Thyroid gland (tissue), 4 donors: ENCODE data around the gene TEX10. TPM values are rescaled to one million over a fixed set of nuclear protein-coding genes. Genes with fewer than 3 reads are reported as not detected.

Experiments
- DNase-seq, 2 donors: peaks; one replicate each; pipeline ENCODE4 v3.0.0-alpha.2; 2019
- H3K27ac ChIP-seq, 3 donors: fragments of 200-600 bp; sonication (generic); 1 replicate in 2 of 3; 2 replicates in 1 of 3; pipeline ENCODE4 v1.5.1; 2016 to 2019; ENCODE audit warnings: mild to moderate bottlenecking in 1 of 3, moderate library complexity in 1 of 3
- H3K27me3 ChIP-seq: fragments of 200-600 bp; sonication (generic); one replicate; pipeline ENCODE4 v1.5.1; 2019
- H3K36me3 ChIP-seq, 2 donors: fragments of 200-600 bp; sonication (generic); one replicate each; pipeline ENCODE4 v1.5.1; 2016 to 2019
- H3K4me1 ChIP-seq, 2 donors: fragments of 200-600 bp; sonication (generic); one replicate each; pipeline ENCODE4 v1.5.1; 2017 to 2019
- H3K4me3 ChIP-seq, 3 donors: fragments of 200-600 bp; sonication (generic); replicated peaks in 1 of 3; 1 replicate in 2 of 3; 2 replicates in 1 of 3; pipeline ENCODE4 v1.5.1; 2016; ENCODE audit warnings: mild to moderate bottlenecking in 1 of 3
- H3K9me3 ChIP-seq: fragments of 200-600 bp; sonication (generic); one replicate; pipeline ENCODE4 v1.5.1; 2017
- POLR2A ChIP-seq, 2 donors: fragments of 450-650 bp; IDR thresholded peaks; one replicate each; pipeline ENCODE4 v1.6.1; 2017; ENCODE audit warnings: antibody characterized with exemption in 2 of 2, mild to moderate bottlenecking in 2 of 2, moderate library complexity in 1 of 2
- WGBS, 2 donors: methylation state at CpG; one replicate each; pipeline ENCODE4 v1.1.5; 2017; 5-methylcytosine and 5-hydroxymethylcytosine counted together
- intact Hi-C: fragments of 100-400 bp; cut with DNase I; formaldehyde crosslinking; loops from one replicate; pipeline ENCODE4 v1.15.1; 2023
- total RNA-seq, 4 donors: library from RNA; depleted of rRNA; stranded (reverse); fragments of >200 nt; gene quantifications; one replicate each; pipeline ENCODE4 v1.2.3, GENCODE V29; 2016
- TF ChIP-seq, protein P1 (sequence below), 6 experiments: fragments of 200-600 bp in 3 of 6; fragments of 450-650 bp in 3 of 6; sonication (generic) in 3 of 6; IDR thresholded peaks; one replicate each; pipeline ENCODE4 v1.5.1; 2016 to 2019; ENCODE audit warnings: antibody characterized with exemption in 6 of 6, mild to moderate bottlenecking in 2 of 6, inconsistent platforms in 1 of 6, moderate library complexity in 1 of 6

The TEX10 gene
- total RNA-seq, 4 donors from 2014 or later, result 18.8 to 25.1 (median 23.4) TPM

DNA sequence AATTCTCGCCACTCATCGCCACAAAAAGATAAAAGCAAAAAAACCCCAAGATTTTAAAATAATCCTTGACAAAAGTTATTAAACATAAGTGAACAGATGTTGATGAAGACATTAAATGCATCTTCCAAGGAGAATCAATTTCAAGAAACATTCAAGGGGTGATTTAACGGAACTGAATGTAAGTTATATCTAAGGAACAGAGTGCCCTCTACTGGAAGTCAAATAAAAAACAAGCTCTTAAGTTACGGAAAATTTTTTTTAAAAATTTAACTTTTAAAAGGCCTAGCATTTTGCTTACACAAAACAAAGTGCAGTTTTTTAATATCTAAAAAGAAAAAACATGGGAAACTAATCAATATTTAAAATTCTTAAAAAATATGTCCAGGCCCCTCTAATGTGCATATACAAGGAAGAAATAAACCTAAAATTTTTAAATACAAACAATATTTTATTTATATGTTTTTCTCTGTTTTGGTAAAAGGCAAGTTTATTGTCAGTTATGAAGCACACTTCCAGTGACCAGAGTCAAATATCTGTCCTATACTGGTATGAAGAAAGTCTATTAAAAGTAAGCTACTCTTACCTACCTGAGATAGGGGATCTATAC is 28.0 kb downstream of the TEX10 start:
- H3K9me3 ChIP-seq, result no peaks in the 10 kb centered on the region
- H3K27me3 ChIP-seq, result no peaks in the 10 kb centered on the region
- H3K4me1 ChIP-seq, result no peaks in the 10 kb centered on the region
- peaks cover 0 to 7% of the 10 kb centered on the region in 2 donors for H3K36me3 ChIP-seq
- 54 to 61% methylated on average over 4 of the region's 4 CpGs for WGBS, 2 donors
- H3K4me3 ChIP-seq, result no peak overlapping the region
- DNase-seq, result no peak
- intact Hi-C loops, result loop anchor here (10.0 kb wide), 1 partner anchor 300 kb away; no protein-coding TSS in a partner anchor
- TF ChIP-seq, protein P1, sequence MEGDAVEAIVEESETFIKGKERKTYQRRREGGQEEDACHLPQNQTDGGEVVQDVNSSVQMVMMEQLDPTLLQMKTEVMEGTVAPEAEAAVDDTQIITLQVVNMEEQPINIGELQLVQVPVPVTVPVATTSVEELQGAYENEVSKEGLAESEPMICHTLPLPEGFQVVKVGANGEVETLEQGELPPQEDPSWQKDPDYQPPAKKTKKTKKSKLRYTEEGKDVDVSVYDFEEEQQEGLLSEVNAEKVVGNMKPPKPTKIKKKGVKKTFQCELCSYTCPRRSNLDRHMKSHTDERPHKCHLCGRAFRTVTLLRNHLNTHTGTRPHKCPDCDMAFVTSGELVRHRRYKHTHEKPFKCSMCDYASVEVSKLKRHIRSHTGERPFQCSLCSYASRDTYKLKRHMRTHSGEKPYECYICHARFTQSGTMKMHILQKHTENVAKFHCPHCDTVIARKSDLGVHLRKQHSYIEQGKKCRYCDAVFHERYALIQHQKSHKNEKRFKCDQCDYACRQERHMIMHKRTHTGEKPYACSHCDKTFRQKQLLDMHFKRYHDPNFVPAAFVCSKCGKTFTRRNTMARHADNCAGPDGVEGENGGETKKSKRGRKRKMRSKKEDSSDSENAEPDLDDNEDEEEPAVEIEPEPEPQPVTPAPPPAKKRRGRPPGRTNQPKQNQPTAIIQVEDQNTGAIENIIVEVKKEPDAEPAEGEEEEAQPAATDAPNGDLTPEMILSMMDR (IDR thresholded peaks at IDR 0.05), result peak in 3 of 6 experiments; percentile 41 to 60 (median 52)
- no peak for TF ChIP-seq POLR2A (IDR thresholded peaks at IDR 0.05)
- no peak overlapping the region for H3K27ac ChIP-seq

DNA sequence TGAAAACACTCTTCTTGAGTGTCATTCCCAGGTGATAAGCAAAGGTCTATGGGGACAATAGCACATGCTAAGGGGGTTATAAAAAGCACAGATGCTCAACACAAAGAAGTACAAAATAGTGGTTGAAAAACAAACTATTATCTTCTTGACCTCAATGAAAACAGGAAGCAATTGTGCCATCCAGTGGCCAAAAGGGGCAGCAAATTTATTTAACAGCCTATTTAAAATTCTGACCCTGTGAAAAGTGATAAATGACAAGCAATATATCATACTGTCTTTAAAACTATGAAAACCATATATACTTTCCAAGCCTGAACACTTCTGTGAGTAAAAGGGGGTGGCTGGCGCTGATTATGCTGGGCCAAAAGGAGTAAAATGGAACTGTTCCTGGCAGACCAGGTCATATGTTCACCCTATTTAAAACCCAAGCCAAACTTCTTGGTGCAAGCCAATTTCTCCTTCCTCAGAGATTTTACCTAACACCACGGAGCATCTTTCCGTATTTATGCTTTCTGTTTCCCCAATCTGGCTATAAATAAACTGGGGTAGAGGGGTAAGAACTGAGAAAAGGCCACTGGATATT is 29.7 kb downstream of the TEX10 start:
- no peak overlapping the region for H3K4me3 ChIP-seq
- H3K36me3 ChIP-seq, result peaks cover 0 to 7% of the 10 kb centered on the region in 2 donors
- no peaks in the 10 kb centered on the region for H3K27me3 ChIP-seq
- peak; percentile 48 to 50 for DNase-seq
- intact Hi-C loops, result loop anchor here (10.0 kb wide), 1 partner anchor 298 kb away; no protein-coding TSS in a partner anchor
- no peak overlapping the region for H3K27ac ChIP-seq
- H3K9me3 ChIP-seq, result no peaks in the 10 kb centered on the region
- whole genome bisulfite sequencing, 2 donors, result 78 to 79% methylated on average over 3 of the region's 3 CpGs
- TF ChIP-seq POLR2A (IDR thresholded peaks at IDR 0.05), result no peak
- TF ChIP-seq, protein P1 (IDR thresholded peaks at IDR 0.05), result peak; percentile 22 to 77 (median 64)
- H3K4me1 ChIP-seq, result no peaks in the 10 kb centered on the region

DNA sequence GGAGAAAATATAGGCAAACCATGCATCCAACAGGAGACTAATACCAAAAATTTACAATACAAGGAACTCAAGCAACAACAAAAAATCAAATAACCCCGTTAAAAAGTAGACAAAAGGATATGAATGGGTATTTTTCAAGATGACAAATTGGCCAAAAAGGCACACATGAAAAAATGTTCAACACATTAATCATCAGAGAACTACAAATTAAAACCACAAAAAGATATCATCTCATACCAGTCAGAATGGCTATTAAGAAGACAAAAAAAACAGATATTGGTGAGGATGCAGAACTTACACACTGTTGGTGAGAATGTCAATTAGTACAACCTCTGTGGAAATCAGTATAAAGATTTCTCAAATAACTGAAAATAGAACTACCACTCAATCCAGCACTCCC is 35.0 kb downstream of the TEX10 start:
- intact Hi-C loops, result no loop called here

DNA sequence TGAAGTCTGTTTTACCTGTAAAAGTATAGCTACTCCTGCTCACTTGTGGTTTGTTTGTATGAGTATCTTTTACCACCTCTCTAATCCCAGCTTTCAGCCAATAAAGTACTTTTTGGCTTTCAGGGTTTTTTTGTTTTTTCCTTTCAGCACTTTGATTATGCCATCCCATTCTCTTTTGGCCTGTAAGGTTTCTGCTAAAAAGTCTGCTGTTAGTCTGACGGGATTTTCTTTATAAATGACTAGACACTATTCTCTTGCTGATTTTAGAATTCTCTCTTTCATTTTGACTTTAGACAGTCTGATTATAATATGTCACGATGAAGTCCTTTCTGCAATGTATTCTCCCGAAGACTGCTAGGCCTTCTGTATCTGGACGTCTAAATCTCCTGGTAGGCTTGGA is 37.2 kb downstream of the TEX10 start:
- no peak overlapping the region for H3K4me3 ChIP-seq
- no peak for DNase-seq
- intact Hi-C loops, result no loop called here
- H3K27ac ChIP-seq, result no peak overlapping the region
- no peaks in the 10 kb centered on the region for H3K27me3 ChIP-seq
- WGBS, 2 donors, result 95 to 96% methylated on average over 4 of the region's 4 CpGs
- H3K9me3 ChIP-seq, result no peaks in the 10 kb centered on the region
- TF ChIP-seq, protein P1 (IDR thresholded peaks at IDR 0.05), result no peak
- no peak for TF ChIP-seq POLR2A (IDR thresholded peaks at IDR 0.05)
- H3K4me1 ChIP-seq, result peaks cover 13 to 14% of the 10 kb centered on the region in 2 donors
- H3K36me3 ChIP-seq, result no peaks in the 10 kb centered on the region

More for the DNA sequence above, 35.0 kb downstream of the TEX10 start:
- Histone ChIP-seq H3K36me3 (no peaks in the 10 kb centered on the region), H3K4me3 (no peak overlapping the region), H3K9me3 (no peaks in the 10 kb centered on the region), H3K4me1 (peaks cover 13 to 14% of the 10 kb centered on the region in 2 donors), H3K27ac (no peak overlapping the region), H3K27me3 (no peaks in the 10 kb centered on the region)
- 81 to 83% methylated on average over 1 of the region's 1 CpG for WGBS, 2 donors
- no peak for TF ChIP-seq POLR2A (IDR thresholded peaks at IDR 0.05)
- TF ChIP-seq, protein P1 (IDR thresholded peaks at IDR 0.05), result no peak
- DNase-seq, result no peak

DNA sequence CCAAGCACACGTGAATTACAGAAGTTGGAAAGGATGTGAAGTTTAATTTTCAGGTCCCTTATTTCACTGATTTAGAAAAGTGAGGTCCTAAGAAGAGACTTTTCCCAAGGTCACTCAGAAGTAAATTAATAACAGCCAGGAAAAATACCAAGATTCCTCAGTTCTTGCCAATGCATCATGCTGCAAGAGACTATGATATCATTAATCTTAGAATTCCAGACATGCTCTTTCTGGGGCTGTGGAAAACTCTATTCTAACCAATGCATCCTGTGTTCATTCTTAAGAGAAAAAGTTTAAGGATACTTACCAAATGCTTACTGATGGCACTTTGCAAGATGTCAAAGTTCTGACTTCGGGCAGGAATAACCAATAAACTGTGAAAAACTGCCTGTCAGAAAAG is 42.8 kb downstream of the TEX10 start:
- Histone ChIP-seq H3K27ac (no peak overlapping the region), H3K9me3 (no peaks in the 10 kb centered on the region), H3K27me3 (no peaks in the 10 kb centered on the region), H3K4me3 (no peak overlapping the region), H3K4me1 (no peaks in the 10 kb centered on the region), H3K36me3 (peaks cover 0 to 5% of the 10 kb centered on the region in 2 donors)
- intact Hi-C loops, result no loop called here
- 95% methylated on average over 2 of the region's 2 CpGs for WGBS, 2 donors
- no peak for DNase-seq
- TF ChIP-seq POLR2A (IDR thresholded peaks at IDR 0.05), result no peak
- TF ChIP-seq, protein P1 (IDR thresholded peaks at IDR 0.05), result no peak
